KOPT-K1 (cell line): ENCODE data around the gene TBXAS1.
"Not testable (repeated sequence)": the region's sequence is repeated elsewhere in the genome, so short reads cannot be mapped to it uniquely, and the experiment has no call there.

Source experiments
- H3K27ac ChIP-seq: fragments of 200-600 bp; sonication (generic); 2 replicates; pipeline ENCODE4 v1.5.1; 2016; ENCODE audit warnings: antibody characterized with exemption, mild to moderate bottlenecking, low read depth, low read length; ENCODE audit not compliant: poor library complexity, severe bottlenecking
- H3K36me3 ChIP-seq: fragments of 200-600 bp; sonication (generic); 2 replicates; pipeline ENCODE4 v1.5.1; 2017; ENCODE audit warnings: antibody characterized with exemption, mild to moderate bottlenecking, low read length, moderate library complexity; ENCODE audit not compliant: insufficient read depth
- H3K9me3 ChIP-seq: fragments of 200-600 bp; sonication (generic); 2 replicates; pipeline ENCODE4 v1.5.1; 2017; ENCODE audit warnings: antibody characterized with exemption, low read length, mild to moderate bottlenecking; ENCODE audit not compliant: insufficient read depth, poor library complexity, severe bottlenecking

The TBXAS1 gene

GRCh38 chr7:139813689-139814088 lies 15.4 kb upstream of the TBXAS1 start:
- Histone ChIP-seq H3K9me3 (peaks cover 11% of the 10 kb centered on the region), H3K36me3 (no peaks in the 10 kb centered on the region), H3K27ac (no peak overlapping the region)

- H3K36me3 ChIP-seq = no peaks in the 10 kb centered on the region
- no peak overlapping the region for H3K27ac ChIP-seq
- H3K9me3 ChIP-seq = peaks cover 11% of the 10 kb centered on the region
These were observed 11.8 kb upstream of the TBXAS1 start for GRCh38 chr7:139817249-139817648.

- Histone ChIP-seq H3K36me3 (no peaks in the 10 kb centered on the region), H3K27ac (no peak overlapping the region), H3K9me3 (peaks cover 11% of the 10 kb centered on the region)
These were observed 9.0 kb upstream of the TBXAS1 start for GRCh38 chr7:139820089-139820488.

DNA sequence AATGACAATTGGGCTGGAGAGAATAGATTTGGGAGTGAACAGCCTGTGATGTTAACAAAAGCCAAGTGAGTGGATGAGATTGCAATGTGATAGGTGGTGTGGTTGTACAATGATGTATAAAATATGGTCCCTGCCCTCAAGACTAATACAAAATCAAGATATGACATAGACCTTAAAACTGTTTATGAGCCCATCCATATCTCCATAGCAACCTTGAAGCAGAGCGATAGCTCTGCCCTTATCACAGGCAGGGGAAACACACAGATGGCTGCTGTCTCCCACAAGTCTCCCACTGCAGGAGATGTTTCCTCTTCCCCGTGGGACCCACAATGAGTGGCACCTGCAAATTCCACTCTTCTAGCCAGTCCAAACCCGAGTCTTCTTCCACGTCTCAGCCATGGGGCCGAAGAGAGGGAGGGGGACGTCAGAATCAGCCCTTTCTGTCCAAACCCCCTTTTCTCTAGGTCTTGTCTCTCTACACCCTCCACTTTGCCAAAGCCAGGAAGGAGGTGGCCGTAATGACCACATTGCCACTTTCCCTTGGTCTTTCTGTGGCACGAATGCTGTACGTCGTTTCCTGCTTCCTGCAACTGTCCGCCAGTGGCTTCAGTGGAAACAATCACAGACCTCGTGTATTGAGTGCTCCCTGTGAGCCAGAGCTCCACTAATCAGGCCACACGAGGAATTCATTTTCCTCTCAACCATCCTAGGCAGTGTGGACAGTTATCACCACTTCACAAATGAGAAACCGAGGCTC lies 7.5 kb upstream of the TBXAS1 start:
- peaks cover 7% of the 10 kb centered on the region for H3K9me3 ChIP-seq
- H3K27ac ChIP-seq = no peak overlapping the region
- H3K36me3 ChIP-seq = no peaks in the 10 kb centered on the region

DNA sequence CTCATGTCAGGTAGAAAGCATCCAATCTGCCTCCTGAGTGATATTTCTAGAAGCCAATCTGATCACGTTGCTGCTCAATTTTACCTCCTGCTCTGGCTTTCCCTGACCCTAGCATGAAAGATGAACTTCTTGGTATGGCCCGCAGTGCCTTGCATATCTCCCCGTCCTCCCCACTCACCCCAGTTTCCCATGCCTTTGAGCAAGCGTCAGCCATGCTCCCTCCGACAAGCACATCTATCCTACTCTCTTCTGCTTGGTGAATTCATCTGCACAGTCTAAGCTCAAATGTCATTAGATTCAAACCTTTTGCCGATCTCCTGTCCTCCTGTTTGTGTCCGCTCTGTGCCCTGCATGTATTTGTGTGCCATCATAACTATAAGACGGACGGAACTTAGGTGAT lies 6.2 kb upstream of the TBXAS1 start:
- H3K36me3 ChIP-seq = no peaks in the 10 kb centered on the region
- H3K9me3 ChIP-seq = no peaks in the 10 kb centered on the region
- H3K27ac ChIP-seq = no peak overlapping the region

GRCh38 chr7:139823959-139824521 lies 5.0 kb upstream of the TBXAS1 start:
- H3K27ac ChIP-seq = no peak overlapping the region
- H3K36me3 ChIP-seq = no peaks in the 10 kb centered on the region

GRCh38 chr7:139825666-139826290 lies 3.3 kb upstream of the TBXAS1 start:
- H3K9me3 ChIP-seq = no peaks in the 10 kb centered on the region
- no peaks in the 10 kb centered on the region for H3K36me3 ChIP-seq
- no peak overlapping the region for H3K27ac ChIP-seq

More at GRCh38 chr7:139823959-139824521, 5.0 kb upstream of the TBXAS1 start:
- H3K9me3 ChIP-seq = no peaks in the 10 kb centered on the region

DNA sequence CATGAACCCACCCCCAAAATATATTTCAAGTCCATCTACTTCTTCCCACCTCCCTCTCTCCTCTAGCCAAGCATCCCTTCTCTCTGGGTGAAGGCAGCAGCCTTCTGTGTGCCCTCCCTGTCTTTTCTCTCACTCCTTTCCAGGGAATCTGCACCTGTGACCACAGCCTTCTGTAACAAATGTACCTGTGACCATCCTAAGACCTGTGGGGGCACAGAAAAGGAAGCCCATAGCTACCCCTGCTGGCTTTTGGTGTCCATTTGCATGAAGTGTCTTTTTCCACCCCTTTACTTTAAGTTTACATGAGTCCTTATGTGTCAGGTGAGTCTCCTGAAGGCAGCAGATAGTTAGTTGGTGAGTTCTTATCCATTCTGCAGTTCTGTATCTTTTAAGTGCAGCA lies 2.0 kb upstream of the TBXAS1 start:
- Histone ChIP-seq H3K9me3 (no peaks in the 10 kb centered on the region), H3K27ac (no peak overlapping the region), H3K36me3 (no peaks in the 10 kb centered on the region)

- Histone ChIP-seq H3K9me3 (no peaks in the 10 kb centered on the region), H3K36me3 (no peaks in the 10 kb centered on the region), H3K27ac (no peak overlapping the region)
These were observed 618 bp upstream of the TBXAS1 start for GRCh38 chr7:139828446-139828845.

DNA sequence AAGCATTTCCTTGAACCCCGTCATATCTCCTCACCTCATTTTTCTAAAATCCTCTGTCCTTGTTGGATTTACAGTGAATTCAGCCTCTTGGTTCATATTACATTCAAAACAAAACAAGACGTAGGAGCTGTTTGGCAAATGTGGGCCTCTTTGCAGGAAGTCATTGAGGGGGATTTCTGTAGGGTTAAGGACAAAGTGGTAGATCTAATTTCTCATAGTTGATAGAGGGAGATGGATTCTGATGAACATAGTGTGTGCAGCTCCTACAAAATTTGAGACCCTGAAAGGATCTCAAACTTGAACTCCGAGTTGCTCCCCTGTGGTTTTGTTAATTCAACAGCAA lies 682 bp downstream of the TBXAS1 start:
- H3K9me3 ChIP-seq = no peaks in the 10 kb centered on the region
- no peak overlapping the region for H3K27ac ChIP-seq
- H3K36me3 ChIP-seq = no peaks in the 10 kb centered on the region

DNA sequence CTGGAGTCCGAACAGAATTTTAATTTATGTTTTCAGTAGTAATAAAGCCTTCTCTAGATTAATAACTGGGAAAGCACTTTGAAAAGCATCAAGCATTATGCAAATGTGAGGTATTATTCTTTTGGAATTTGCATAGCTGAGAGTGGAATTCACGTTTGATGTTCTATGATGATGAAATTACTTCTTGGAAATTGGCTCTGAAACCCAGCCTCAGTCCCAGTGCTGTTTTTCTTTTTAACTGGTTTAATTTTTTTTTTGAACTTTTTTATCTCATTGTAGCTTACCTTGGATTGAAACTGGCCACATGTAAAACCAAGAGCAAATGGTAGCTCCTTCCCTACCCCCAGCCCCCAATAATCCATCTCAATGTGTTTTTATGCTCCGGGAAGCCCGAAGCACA lies 1.2 kb downstream of the TBXAS1 start:
- H3K36me3 ChIP-seq = no peaks in the 10 kb centered on the region
- no peak overlapping the region for H3K27ac ChIP-seq

DNA sequence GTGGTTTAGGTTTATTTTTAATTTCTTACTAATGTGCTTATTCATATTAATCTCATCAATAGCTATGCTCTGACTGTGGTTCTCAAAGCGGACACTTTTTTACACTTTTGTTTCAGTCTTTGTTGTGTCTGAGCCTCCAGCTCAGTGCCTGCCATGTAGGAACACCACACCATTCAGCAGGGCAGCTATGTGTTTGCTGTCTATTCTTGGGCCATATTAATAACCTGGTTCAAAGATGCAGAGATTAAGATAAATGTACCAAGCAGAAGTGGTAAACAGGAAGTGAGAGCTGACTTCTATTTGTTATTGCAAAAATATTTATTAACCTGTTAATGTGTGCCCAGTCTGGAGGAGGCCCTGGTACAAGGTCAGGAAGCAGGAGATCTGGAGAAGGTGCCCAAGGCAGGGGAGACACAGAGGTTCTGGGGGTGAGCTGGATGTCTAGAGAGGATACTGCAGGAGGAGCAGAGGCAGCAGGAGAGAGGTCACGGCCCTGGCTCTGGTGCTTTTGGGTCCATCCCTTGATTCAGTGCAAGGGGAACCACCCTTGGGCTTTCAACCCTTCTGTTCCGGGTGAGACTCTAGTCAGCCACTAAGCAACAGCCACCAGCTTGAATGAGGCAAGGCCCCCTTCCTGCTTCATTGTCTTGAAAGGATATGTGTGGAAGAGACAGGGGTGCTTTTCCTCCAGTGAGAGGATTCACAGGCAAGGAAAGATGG lies 1.9 kb downstream of the TBXAS1 start:
- Histone ChIP-seq H3K36me3 (no peaks in the 10 kb centered on the region), H3K27ac (no peak overlapping the region), H3K9me3 (no peaks in the 10 kb centered on the region)

More for the DNA sequence above, 1.2 kb downstream of the TBXAS1 start:
- no peaks in the 10 kb centered on the region for H3K9me3 ChIP-seq

DNA sequence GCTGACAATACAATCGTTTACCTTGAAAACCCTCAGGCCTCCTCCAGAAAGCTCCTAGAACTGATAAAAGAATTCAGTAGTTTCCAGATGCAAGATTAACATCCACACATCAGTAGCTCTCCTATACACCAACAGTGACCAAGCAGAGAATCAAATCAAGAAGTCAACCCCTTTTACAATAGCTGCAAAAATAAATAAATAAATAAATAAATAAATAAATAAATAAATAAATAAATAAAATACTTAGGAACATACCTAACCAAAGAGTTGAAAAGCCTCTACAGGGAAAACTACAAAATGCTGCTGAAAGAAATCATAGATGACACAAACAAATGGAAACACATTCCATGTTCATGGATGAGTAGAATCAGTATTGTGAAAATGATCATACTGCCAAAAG lies 6.8 kb downstream of the TBXAS1 start:
- not testable (repeated sequence) for H3K27ac ChIP-seq, H3K36me3 ChIP-seq, H3K9me3 ChIP-seq

- H3K36me3 ChIP-seq, H3K27ac ChIP-seq, H3K9me3 ChIP-seq: not testable (repeated sequence)
These were observed 8.2 kb downstream of the TBXAS1 start for GRCh38 chr7:139837291-139837690.

- no peaks in the 10 kb centered on the region for H3K36me3 ChIP-seq
- no peaks in the 10 kb centered on the region for H3K9me3 ChIP-seq
- H3K27ac ChIP-seq = no peak overlapping the region
These were observed 9.2 kb downstream of the TBXAS1 start for GRCh38 chr7:139838276-139838675.
